HG02884 (cell line): ENCODE data around the gene THG1L.
"Not testable (repeated sequence)": the region's sequence is repeated elsewhere in the genome, so short reads cannot be mapped to it uniquely, and the experiment has no call there.

Source experiments
- ATAC-seq: cut with Tn5 transposase; IDR thresholded peaks from one replicate; pipeline ENCODE4 v1.9.1; 2021; ENCODE audit warnings: mild to moderate bottlenecking, moderate library complexity; ENCODE audit not compliant: unreplicated experiment

THG1L gene

DNA sequence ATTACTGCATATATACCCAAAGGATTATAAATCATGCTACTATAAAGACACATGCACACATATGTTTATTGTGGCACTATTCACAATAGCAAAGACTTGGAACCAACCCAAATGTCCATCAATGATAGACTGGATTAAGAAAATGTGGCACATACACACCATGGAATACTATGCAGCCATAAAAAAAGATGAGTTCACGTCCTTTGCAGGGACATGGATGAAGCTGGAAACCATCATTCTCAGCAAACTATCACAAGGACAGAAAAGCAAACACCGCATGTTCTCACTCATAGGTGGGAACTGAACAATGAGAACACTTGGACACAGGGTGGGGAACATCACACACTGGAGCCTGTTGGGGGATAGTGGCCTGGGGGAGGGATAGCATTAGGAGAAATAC, 4.6 kb upstream of the THG1L start:
- not testable (repeated sequence) for ATAC-seq

DNA sequence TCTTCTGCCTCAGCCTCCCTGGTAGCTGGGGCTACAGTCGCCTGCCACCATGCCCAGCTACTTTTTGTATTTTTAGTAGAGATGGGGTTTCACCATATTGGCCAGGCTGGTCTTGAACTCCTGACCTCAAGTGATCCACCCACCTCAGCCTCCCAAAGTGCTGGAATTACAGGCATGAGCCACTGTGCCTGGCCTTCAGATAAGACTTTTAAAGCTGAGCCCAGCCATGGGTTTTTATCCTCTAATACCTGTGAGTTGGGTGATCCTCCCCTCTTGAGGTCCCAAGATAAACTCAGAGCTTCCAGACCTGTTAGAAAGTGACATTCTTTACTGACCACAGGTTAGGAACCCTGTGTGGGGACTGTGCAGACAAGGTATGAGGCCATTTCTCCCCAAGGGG, 3.4 kb upstream of the THG1L start:
- not testable (repeated sequence) for ATAC-seq

DNA sequence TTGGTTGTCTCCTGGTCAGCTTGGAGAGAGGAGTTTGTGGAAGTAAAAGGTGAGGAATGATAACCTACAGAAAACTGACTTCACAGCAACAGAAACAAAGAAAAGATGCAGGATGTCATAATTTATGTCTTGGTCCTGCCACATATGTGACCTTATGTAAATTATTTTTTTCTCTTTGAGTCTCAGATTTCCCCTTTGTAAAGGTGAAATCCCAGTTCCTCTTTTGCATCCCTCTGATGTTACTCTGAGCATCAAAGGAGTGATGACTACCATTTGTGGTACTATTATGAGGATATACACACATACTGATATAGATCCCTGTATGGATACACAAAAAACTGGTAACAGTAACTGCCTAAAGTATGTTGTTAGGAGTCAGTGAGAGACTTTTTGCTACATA, 1.4 kb upstream of the THG1L start:
- ATAC-seq: peak; percentile 62

DNA sequence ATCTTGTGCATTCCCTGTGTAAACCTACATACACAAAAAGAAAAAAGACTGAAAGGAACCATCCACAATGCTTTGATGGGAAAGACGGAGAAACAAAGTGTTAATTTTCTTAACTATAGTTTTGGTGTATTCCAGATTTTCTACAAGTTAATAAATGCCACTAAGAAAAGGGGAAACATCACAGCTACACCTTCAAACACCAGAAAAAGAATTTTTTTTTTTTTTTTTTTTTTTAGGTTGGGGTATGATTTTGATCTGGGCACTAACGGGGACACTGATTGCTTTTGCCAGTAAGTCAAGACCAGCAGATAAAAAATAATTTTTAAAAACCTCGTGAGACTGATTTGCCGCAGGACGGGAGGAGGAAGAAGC, 334 bp upstream of the THG1L start:
- ATAC-seq: no peak

DNA sequence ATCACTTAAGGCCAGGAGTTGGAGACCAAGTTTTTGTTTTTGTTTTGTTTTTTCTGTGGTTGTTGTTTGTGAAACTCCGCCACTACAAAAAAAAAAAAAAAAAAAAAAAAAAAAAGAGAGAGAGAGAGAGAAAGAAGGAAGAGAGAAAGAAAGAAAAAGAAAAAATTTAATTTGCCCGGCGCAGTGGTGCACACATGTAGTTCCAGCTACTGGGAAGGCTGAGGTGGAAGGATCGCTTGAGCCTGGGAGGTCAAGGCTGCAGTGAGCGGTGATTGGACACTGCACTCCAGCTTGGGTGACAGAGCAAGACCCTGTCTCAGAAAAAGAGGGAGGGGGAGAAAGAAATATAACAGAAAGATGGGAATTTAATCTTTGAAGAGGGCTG, 902 bp downstream of the THG1L start:
- ATAC-seq: no peak

DNA sequence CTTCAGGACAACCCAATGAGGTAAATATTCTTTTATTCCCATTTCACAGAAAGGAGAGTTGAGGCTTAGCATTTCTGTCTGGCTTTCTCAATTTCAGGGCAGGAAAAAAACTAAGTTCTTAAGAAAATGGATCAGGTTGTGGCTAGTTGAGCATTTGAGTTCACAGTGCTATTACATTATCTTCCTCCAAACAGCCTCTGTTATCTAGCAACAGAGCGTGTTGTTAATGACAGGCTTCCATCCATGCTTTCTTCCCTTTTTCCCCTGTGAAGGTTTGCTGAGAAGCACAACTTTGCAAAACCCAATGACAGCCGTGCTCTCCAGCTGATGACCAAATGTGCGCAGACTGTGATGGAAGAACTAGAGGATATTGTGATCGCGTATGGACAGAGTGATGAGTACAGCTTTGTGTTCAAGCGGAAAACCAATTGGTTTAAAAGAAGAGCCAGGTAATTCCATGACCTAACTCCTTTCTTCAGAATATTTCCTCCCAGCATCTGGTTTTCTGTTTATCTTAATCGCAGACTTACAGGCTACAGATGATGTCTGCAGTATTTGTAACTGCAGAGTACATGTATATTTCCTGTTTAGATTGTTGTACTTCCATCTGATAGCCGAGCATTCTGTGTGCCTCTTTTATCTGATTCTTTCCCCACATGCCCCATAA, 1.5 kb downstream of the THG1L start:
- ATAC-seq: no peak

DNA sequence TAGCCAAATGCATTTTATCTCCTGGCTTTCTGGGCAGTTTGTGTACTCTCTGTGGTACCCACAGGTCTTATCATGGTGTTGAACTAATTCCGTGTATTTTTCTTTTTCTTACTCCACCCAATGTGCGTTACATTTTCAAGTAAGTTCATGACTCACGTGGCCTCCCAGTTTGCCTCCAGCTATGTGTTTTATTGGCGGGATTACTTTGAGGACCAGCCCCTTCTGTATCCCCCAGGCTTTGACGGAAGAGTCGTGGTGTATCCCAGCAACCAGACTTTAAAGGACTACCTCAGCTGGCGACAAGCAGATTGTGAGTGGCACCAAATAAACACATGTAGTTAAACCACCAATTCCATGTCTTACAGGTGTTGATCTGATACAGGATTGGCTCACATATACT, 3.2 kb downstream of the THG1L start:
- no peak for ATAC-seq

DNA sequence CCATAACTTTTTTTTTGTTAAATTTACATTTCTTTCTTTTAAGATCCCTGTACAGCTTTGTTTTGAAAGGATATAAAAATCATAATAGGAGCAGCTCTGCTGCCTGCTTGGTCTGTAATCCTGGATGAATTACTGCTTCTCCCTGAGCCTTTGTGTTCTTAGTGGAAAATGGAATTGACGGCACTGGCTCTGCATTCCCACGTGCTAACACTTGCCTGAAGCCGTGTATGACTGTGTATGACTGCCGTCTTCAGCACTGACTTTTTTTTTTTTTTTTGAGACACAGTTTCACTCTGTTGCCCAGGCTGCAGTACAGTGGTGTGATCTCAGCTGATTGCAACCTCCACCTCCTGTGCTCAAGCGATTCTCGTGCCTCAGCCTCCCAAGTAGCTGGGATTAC, 4.8 kb downstream of the THG1L start:
- ATAC-seq: no peak

DNA sequence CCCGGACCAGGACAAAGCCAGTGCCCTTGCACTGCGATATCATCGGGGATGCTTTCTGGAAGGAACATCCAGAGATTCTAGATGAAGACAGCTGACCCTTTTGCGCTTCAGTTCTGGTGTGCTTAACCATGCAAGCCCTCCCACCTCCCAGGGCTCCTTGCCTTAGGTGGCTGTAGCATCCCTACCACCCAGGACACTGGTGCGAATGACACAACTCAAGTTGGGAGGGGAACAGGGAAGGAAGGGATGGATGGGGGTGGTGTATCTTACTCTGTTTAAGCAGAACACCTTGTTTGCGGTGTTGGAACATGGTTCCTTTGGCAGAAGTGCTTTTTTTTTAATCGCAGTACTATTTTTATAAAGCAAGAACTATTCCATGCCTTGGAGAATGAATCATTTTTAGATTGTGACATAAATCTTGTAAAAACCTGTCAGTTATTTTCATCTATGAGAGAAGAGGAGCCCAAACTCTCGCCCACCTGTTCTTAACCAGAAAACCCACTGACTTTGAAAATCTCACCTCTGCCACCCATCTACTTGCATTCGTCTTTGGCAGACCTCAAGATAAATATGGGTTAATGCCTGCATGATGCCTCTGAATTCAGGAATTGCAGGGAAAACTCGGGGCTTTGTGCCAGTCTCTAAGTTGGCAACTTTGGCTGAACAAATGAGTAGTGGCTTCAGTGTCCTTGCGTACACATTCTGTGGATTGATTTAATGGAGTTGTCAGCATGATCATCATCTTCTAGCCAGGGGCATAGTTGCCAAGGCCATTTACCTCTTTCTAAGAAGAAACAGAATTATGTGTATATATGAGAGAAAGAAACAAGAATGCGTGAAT, 8.4 kb downstream of the THG1L start:
- ATAC-seq: no peak

DNA sequence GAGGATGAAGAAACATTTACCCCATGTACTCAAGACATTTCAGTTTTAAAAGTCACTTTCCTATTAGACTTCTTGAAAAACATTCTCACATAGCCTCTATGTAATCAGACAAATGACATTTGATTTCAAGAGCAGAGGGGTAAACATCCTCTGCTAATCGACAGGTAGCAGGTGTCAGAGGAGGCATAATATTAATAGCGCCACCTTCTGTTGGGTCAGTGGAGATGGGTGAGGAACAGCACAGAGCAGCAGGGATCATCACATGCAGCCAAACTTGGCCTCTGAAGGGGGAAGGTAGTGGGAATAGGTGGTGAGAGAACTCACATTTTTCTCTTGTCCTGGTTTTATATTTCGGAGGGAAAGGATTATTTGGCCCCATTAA, 9.0 kb downstream of the THG1L start:
- no peak for ATAC-seq

DNA sequence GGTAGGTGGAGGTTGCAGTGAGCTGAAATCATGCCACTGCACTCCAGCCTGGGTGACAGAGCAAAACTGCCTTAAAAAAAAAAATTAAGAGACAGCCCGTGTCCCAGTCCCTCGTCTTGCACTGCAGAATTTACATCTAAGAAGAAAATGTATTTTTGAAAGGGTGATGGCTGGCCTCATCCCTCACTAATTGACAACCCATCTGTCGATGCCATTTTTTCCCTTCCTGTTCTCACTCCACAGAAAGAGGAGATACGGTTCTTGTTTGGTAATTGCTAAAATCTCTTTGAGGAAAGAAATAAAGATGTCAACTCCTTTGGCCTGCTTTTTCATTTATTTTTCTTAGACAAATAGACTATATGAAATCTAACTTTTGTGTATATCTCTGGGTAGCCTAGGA, 9.9 kb downstream of the THG1L start:
- ATAC-seq: no peak

DNA sequence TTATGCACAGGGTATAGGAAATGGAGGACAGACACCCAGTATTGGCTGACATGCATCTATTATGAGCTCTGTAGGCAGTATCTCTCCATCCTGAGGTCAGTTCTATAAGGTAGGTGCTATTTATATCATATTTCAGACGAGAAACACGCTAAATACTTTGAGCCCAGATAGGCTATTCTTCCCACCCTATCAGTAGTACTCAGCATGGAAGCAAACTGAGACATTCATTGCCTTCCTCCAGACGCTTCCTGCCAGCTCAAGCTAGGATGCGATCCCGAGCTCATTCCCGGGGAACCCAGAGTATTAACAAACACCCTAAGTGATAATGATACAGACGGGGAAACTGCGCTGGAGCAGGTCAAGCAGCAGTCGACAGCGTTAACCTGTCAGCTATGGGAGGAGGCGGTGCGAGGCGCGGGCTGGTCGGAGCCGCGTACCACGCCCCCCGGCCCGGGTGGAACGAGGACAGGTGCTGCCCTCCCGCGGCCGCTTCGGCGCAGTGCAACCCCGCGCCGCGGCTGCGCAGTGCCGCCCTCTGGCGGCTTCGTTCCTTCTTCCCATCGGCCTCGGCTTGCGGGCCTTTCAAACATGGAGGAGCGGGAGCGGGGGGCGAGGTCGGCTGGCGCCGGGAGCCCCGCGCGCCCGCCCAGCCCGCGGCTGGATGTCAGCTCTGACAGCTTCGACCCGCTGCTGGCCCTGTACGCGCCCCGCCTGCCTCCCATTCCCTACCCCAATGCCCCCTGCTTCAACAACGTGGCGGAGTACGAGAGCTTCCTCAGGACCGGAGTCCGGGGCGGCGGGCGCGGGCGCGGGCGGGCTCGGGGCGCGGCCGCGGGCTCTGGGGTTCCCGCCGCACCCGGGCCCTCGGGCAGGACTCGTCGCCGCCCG, 12.2 kb downstream of the THG1L start, which contains the start of gene LSM11:
TSS of gene LSM11 (plus strand) at position 550 of the 888 bp plus-strand sequence. CDS start at position 589, 39 bp downstream.
- peak; percentile 83 for ATAC-seq

DNA sequence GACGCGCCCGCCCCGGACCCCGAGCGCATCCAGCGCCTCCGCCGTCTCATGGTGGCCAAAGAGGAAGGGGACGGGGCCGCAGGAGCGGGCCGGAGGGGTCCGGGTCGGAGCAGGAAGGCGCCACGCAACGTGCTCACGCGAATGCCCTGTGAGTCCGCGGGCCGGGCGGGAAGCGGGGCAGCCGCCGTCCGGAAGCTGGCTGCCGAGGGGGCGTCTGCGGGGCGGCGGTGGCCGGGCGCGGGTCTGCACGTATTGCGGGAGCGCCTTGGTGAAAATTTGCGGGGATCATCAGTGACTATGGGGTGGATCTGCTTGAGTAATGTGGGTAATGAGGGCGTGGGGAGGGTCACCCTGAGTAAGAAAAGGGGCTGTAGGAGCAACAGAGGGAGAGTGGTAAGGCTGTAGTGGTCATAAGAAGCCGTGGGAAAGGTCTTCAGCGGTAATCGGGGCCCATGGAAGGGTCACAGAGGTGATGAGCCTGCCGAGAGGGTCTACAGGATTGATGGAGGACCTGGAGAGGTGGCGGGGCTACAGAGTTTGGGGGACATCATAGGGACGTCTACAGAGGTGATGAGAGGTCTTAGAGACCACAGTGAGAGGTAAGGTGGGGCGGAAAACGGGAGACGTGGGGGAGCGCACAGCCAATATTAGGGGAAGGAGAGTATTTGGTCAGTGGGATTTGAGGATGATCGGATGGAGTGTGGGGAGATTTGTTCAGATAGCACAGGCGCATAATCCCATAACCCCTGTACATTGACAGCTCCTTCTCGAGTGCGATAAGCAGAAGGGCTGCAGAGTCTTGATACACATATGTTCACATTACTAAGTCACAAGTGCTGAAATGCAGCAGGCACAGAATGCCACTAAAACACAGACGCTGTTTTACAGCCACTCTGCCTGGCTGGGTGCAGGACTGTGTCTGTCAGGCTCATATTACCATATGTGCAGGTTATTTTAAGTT, 13.1 kb downstream of the THG1L start:
- ATAC-seq: peak; percentile 15

DNA sequence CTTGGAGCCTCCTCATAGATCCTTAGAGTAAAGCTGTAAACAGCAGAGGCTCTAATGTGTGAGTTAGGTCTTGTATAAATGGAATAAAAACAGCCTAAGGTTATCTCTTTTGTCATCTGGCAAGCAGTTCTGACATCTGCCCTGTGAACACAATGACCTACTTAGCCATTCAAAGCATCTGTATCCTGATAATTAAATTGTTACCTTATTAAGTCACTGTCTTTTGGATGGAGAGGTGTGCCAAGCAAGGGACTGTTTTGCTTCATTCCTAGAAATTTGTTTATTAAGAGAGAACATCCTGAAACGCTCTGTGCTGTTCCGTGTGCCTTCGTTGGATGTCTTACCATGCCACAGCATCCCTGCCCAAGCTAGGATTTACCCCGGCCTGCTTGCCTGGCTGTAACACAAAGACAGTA, 13.8 kb downstream of the THG1L start:
- no peak for ATAC-seq

DNA sequence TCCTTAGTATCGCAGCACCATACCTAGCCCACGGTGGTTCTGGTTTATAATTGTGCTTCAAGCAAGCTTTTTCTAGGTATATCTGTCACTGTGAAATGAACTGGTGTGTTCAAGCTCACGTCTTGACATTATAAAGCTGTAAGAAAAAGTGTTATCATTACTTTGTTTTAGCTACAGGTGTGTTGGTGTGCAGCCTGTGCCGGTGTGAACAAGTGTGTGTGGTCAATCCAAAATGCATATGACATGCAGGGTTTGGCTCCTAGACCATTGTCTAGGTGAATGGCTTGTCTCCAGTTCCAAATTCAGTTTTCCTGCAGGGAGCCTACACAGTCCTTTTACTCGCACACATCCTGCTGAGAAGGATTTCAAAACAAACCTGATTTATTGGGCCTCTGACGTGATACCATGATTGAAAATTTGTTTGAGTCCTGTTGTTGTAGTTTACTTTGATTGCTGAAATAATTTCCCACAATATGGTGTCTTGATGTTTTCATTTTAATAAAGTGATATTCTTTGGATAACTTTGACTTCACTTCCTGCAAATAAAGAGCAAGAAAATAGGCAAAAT, 16.0 kb downstream of the THG1L start:
- no peak for ATAC-seq

DNA sequence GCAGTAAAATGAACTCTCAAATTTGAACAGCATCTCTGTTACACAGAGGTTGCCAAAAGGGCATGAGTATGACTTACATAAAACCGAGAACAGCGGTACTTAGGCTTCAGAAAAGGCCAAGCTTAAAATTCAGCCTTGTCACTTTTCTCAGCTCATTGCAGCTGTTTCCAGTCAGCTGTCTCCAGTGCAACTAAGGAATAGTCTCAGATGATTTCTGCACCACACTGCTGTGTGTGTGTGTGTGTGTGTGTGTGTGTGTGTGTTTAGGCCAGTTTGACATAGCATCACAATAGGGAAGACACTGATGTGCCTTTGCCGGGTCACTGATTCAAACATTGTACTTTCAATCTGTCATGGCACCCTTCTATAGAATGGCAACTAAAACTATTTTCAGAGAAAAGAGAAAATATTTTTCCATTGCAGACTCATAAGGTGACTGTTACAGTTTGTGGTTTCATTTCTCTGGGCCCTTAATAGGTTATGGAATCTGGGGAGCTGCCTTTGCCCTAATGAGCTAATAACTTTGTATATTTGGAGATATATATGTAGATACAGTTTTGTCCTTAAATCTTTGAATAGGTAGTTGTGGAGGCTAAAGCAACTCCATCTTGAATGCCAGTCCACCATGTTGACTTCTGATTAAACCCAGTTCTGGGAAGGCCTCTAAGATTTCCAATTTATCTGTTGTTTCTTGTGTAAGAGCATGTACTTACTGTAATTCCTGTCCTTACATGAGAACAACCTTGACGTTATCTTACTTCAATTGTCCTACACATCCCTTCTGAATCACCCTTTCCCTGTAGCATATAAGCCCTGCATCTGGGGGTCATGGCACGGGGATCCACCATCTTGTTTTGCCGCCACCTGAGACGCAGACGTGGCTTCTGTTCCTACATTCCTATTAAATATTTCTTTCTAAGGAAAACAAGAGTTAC, 16.8 kb downstream of the THG1L start:
- no peak for ATAC-seq

DNA sequence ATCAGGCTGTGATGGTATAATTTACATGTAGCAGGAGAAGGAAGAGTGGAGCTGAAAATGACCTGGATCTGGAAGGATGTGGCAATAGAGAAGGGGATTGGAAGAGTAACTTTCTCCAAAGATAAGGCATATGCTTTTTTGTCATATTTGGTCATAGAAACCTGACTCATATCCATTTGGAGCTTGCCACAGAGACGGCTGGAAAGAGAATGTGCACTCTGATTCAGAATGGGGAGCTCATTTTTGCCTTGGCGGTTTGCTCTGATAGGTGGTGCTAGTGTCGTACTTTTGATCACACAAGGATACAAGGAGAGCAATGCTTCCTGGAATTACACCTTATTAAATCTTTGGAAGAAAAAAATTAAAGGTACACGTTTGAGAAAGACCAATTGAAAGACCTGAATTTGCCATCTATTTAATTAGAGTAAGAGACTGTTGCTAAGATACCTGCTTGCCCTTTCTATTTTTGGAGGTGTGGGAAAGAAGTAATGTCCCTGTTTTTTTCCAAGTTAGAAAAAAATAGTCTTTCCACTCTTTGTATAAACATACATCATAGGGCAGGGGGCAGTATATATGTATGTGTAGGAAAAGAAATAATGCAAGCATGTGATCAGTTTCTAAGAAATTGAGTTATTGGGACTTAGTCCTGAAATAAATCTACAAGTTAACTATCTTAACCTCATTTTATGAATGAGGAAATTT, 17.7 kb downstream of the THG1L start:
- ATAC-seq: no peak

DNA sequence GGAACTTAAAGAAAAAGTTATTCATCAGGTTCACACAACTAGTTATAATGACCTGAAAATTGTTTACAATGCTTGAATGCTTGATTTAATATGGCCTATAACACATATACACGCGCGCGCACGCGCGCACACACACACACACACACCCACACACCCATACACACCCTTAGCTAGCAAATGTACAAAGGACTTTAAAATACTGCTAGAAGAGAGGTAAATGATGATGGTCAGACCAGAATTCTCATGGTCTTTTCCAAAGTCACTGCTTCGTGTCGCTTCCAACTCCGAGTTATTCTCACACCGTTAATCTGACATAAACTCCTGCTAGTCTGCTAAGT, 18.2 kb downstream of the THG1L start:
- ATAC-seq: no peak
